Measurements from ENCODE around the gene ABCG1. TPM values are rescaled to one million over a fixed set of nuclear protein-coding genes. Genes with fewer than 3 reads are reported as not detected.

The ABCG1 gene
- total and polyA plus RNA-seq, 2 donors (not counting 3 experiments of a cell fraction or from before 2014, with no cell fraction given) = 6.7 to 19.6 TPM

GRCh38 chr21:42214921-42215320 is 4.0 kb upstream of the ABCG1 start:
- no peak overlapping the region for H3K4me2 ChIP-seq (ENCODE audit: insufficient read depth, low read length)
- no peaks in the 10 kb centered on the region for H3K79me2 ChIP-seq (ENCODE audit: control insufficient read depth, insufficient read depth, low read length)
- no peak for DNase-seq (ENCODE audit: low read depth, low spot score)
- BruUV-seq (replicated peaks) = no TSS peak
- no peak overlapping the region for H2AFZ ChIP-seq (ENCODE audit: low read depth, low read length)
- no peaks in the 10 kb centered on the region for H3K36me3 ChIP-seq (ENCODE audit: control insufficient read depth in 2 of 2, extremely low read depth in 1 of 2, insufficient read depth in 2 of 2, low read length in 2 of 2)
- no peak overlapping the region for H3K27ac ChIP-seq (ENCODE audit: insufficient read depth, low read depth, low read length)
- no peak overlapping the region for H3K9ac ChIP-seq (replicated peaks; ENCODE audit: extremely low read depth, insufficient read depth, low read length)
- H4K20me1 ChIP-seq (replicated peaks; ENCODE audit: control insufficient read depth, extremely low read depth, insufficient read depth, low read length) = no peaks in the 10 kb centered on the region
- no peak overlapping the region for H3K4me3 ChIP-seq (replicated peaks in 1 of 3; ENCODE audit: insufficient read depth in 1 of 3, low read depth in 1 of 3, low read length in 3 of 3)
- no peak for FAIRE-seq
- peaks cover 11% of the 10 kb centered on the region for H3K4me1 ChIP-seq (ENCODE audit: control insufficient read depth, extremely low read depth, insufficient read depth, low read length)
- TF ChIP-seq EZH2 (IDR thresholded peaks at IDR 0.05; ENCODE audit: borderline replicate concordance, low read depth, low read length, severe bottlenecking) = no peak
- H3K27me3 ChIP-seq (ENCODE audit: control insufficient read depth in 2 of 2, insufficient read depth in 2 of 2, low read length in 2 of 2) = peaks cover 2 to 4% of the 10 kb centered on the region in 2 experiments
- dilution Hi-C loops (cut with MboI; ENCODE audit: extremely low pct_ligation_motif_present, low sequenced_read_pairs) = no loop called here
- intact Hi-C loops (cut with micrococcal nuclease) = no loop called here
- H3K9me1 ChIP-seq (replicated peaks; ENCODE audit: control insufficient read depth, extremely low read depth, insufficient read depth, low read length) = no peaks in the 10 kb centered on the region
- no peaks in the 10 kb centered on the region for H3K9me3 ChIP-seq (replicated peaks; ENCODE audit: control insufficient read depth, insufficient read depth, low read length)
- POLR2A ChIA-PET = no interaction called here
- CTCF ChIA-PET = interaction anchor here (1.1 kb wide), 2 partner anchors 19 to 24 kb away, joined by 3 read pairs; no protein-coding TSS in a partner anchor

- Histone ChIP-seq H3K27ac (ENCODE audit: insufficient read depth, low read depth, low read length) (no peak overlapping the region), H3K27me3 (ENCODE audit: control insufficient read depth in 2 of 2, insufficient read depth in 2 of 2, low read length in 2 of 2) (peaks cover 2 to 4% of the 10 kb centered on the region in 2 experiments), H2AFZ (ENCODE audit: low read depth, low read length) (no peak overlapping the region), H3K9me3 (replicated peaks; ENCODE audit: control insufficient read depth, insufficient read depth, low read length) (no peaks in the 10 kb centered on the region), H3K79me2 (ENCODE audit: control insufficient read depth, insufficient read depth, low read length) (no peaks in the 10 kb centered on the region), H3K4me3 (replicated peaks in 1 of 3; ENCODE audit: insufficient read depth in 1 of 3, low read depth in 1 of 3, low read length in 3 of 3) (no peak overlapping the region), H3K9ac (replicated peaks; ENCODE audit: extremely low read depth, insufficient read depth, low read length) (no peak overlapping the region), H4K20me1 (replicated peaks; ENCODE audit: control insufficient read depth, extremely low read depth, insufficient read depth, low read length) (no peaks in the 10 kb centered on the region), H3K36me3 (ENCODE audit: control insufficient read depth in 2 of 2, extremely low read depth in 1 of 2, insufficient read depth in 2 of 2, low read length in 2 of 2) (no peaks in the 10 kb centered on the region), H3K9me1 (replicated peaks; ENCODE audit: control insufficient read depth, extremely low read depth, insufficient read depth, low read length) (no peaks in the 10 kb centered on the region), H3K4me1 (ENCODE audit: control insufficient read depth, extremely low read depth, insufficient read depth, low read length) (peaks cover 10% of the 10 kb centered on the region), H3K4me2 (ENCODE audit: insufficient read depth, low read length) (no peak overlapping the region)
- CTCF ChIA-PET = interaction anchor here (1.0 kb wide), 1 partner anchor 42 kb away, joined by 4 read pairs; no protein-coding TSS in a partner anchor
- dilution Hi-C loops (cut with MboI; ENCODE audit: extremely low pct_ligation_motif_present, low sequenced_read_pairs) (no loop called here), intact Hi-C loops (cut with micrococcal nuclease) (no loop called here)
- FAIRE-seq (no peak), DNase-seq (ENCODE audit: low read depth, low spot score) (no peak)
- BruUV-seq (replicated peaks) = no TSS peak
- POLR2A ChIA-PET = no interaction called here
- TF ChIP-seq POLR2AphosphoS5 (IDR thresholded peaks at IDR 0.05; ENCODE audit: insufficient read depth, low read depth, low read length) = no peak
These were observed 2.8 kb upstream of the ABCG1 start for GRCh38 chr21:42215942-42216725.

Measured in endothelial cell of umbilical vein (primary cell).